Stimulated activated CD8-positive, alpha-beta memory T cell treated with anti-CD3 and anti-CD28 coated beads, Interleukin-2, amount 100 ng/mL, for 48 hours (primary cell): ENCODE results near the gene FAM78A.
"Not testable (repeated sequence)": the region's sequence is repeated elsewhere in the genome, so short reads cannot be mapped to it uniquely, and the experiment has no call there.

Experiments
- DNase-seq, 2 donors: peaks; one replicate each; pipeline ENCODE4 v3.0.0-alpha.2; 2020; ENCODE audit warnings: low read depth in 2 of 2

The FAM78A gene

DNA sequence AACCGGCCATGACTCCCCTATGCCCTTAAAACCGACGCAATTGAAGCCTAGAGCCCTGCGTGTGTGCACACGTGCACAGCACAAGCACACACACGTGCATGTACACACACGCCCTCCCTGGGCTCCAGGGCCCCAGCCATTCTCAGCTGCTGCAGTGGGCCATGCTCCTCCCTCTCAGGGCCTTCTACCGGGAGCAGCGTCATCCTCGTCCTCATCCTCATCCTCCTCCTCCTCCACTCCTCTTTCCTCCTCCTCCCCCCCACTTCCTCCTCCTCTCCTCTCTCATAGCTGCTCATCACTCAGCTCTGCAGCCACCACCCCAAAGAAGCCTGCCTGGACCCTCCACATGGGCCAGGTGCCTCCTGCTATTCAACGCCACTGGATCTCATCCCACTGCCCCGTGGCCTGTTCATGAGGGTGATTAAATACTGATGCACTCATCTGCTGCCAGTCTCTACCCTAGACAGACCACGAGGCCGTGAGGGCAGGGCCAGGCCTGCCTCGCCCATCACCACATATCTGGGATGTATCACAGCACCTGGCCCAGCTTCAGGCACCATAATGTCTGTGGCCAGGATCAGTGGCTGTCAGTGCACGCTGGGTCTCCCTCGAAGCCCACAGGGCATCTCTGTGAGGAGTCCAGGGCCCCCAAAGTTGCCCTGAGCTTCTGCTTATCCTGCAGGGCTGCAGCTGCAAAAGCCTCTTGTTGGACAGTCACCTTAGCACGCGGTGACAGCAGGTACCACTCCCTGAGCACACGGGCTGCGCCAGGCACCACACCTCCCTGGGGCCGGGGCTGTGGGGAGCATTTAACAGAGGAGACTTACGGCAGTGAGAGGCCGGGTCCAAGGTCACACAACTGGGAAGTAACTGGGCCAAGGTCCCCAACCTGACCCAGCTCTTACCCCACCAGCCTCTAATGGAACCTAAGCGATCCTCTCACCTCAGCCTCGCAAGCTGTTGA is 9.8 kb downstream of the FAM78A start:
- DNase-seq = peak in 1 of 2 donors; percentile 32

DNA sequence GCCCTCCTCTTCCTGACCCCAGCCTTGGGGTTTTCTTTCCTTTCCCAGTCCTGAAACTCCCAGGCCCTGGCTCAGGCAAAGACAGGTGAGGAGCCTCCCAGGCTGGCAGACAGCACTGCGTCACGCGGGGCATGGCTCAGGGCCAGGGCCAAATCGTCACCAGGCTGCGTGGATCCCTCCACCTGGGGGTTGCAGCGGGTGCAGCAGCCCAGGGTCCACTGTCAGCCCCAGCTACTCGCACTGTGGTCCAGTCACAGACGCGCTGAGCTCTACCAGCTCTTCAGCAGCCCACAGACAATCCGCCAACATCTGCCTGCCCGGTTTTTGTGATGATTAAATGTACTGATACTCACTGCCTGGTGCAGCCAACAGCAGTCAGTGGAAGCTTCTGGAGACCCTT is 12.1 kb downstream of the FAM78A start:
- no peak for DNase-seq

DNA sequence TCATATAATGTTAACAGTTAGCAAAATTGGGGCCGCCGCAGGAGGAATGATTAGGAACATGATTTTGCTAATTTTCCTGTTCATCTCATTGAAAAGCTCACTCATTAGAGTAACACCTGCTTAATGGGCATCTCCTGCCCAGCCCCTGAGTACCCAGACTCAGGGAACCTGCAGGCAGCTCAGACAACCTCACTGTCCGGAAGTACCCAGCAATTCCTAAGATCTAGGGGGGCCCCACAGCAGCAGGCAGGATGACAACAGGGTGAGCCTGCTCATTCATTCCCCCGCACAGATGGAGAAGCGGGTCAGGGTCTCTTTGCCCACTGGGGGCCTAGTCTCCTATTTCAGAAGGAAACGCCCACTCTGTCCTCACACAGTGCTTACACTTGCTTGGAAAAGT is 12.6 kb downstream of the FAM78A start:
- no peak for DNase-seq

DNA sequence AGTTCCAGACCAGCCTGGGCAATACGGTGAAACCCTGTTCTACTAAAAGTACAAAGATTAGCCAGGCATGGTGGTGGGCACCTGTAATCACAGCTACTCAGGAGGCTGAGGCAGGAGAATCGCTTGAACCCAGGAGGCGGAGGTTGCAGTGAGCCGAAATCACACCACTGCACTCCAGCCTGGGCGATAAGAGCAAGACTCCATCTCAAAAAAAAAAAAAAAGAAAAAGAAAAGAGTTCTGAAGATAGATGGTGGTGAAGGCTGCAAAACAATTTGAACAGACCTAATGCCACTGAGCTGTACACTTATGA is 13.3 kb downstream of the FAM78A start:
- not testable (repeated sequence) for DNase-seq

DNA sequence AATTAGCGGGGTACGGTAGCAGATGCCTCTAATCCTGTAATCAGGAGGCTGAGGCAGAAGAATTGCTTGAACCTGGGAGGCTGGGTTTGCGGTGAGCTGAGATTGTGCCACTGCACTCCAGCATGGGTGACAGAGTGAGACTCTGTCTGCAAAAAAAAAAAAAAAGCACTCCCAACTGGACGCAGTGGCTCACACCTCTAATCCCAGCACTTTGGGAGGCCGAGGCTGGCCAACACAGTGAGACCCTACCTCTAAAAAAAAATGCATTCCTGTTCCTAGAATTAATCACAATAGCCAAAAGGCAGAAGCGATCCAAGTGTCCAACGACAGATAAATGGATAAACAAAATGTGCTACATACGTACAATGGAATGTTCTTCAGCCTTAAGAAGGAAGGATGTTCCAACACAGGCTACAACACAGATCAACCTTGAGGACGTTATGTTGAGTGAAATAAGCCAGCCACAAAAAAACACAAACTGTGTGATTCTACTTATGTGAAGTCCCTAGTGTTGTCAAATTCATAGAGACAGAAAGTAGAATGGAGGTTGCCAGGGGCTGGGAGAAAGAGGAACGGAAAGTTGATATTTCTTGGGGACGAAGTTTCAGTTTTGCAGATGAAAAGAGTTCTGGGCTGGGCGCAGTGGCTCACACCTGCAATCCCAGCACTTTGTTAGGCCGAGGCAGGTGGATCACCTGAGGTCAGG is 13.8 kb downstream of the FAM78A start:
- no peak for DNase-seq

DNA sequence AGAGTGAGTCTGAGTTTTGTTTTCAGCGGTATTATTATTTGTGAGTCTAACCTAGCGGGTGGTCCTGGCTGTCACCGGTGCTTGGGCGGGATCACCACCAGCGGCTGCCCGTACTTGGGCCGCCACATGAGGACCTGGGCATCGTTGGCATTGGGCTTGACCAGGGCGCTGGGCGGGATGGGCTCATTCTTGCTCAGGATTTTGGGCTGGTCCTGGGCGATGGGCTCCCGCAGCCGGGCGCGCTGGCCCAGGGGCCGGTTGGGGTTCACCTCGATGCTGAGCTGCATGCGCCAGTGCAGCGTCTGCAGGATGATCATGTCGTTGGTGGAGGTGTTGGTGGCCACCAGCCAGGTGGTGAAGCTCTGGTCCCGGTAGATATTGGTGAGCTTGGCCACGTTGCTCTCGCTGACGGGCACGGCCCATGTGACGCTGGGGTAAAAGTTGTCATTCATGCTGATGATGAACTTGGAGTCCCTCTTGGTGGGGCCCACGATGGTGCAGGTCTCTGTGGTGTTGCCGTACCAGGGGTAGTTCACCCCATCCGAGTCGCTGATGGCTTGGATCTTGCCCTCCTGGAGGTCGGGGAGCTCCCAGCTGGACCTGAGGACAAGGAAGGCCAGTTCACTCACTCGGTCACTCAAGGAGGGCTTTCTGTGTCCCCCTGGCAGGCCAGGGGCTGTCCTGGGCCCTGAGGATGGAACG is 15.4 kb downstream of the FAM78A start:
- no peak for DNase-seq

DNA sequence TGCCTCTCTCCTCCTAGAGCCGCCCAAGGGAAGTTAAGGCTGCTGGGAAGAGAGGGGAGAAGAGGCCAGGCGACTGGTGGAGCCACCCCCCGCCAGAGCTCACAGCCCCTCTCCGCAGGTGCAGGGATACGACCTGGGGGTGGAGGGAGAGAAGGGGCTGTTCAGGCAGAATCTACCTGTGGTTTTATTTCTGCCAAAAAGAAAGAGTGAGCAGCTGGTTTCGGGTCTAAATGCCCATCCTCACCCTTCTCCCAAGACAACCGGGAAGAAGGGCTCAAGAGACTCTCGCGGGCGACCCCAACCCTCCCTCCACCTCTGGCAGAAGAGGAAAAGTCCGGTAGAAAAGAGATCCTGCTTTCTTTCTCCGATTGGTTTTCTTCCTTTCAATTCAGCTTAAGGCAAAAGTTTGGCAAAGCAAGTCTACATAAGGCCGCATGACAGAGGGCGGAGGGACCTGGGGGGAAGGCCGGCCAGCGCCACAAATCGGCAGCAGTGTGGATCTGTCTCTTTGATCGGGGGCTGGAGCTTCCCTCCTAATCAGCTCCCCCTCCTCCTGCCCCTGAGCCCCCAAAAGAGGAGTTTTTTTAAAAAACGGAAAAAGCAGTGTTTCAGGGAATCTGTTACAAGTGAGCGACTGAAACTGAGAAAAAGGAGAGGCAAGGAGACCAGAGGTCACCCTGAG is 16.3 kb downstream of the FAM78A start:
- no peak for DNase-seq

DNA sequence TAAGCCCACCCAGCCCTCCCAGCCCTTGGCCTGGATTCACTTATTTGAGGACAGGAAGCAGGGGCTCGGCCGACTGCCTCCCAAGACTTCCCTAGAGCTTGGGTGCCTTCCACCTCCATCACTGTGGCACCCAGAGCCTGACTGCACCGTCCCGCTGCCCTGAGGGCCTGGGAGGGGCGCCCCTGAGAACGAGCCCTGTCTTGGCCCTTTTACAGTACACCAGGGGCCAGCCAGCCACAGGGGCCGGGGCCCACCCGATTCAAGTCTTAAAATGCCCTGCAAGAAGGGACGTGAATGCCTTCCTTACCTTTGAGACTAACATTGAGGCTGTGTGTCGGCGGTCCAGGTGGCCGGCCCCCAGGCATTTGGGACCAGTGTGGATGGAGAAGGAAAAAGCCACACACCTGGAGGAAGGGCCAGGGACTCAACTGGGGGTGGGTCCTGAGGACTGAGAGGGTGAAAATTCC is 16.8 kb downstream of the FAM78A start:
- DNase-seq = no peak

DNA sequence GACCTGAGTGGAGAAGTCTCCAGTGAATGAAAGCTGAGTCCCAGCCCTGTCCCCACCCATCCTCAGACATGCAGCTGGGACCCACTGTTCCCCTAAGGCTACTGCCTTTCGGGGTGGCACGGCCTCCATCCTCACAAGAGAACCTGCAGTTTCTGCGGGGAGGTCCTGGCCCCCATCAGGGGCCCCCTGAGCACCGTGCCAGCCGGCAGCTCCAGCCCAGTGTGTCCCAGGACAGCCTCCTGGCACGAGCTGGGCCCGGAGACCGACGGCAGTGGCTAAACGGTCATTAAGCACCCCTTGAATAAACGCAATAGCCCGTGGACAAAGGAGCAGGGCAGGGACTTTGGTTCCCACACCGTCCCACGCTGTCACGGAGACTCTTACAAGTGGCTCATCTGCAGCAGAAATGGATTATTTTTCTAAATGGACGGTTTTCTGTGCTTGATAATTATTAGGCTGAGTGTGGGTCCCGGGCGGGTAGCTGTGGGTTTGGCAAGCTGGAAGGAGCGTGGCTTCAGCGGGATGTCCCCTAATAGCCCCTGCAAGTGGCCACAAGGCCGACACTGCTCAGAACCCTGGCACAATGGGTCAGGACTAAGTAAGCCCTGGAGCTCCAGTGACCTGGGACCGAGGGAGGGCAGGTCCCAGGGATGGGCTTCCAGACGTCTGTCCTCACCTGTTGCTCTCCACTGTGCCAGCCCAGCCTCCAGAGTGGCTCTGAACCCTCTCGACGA is 17.4 kb downstream of the FAM78A start:
- no peak for DNase-seq

DNA sequence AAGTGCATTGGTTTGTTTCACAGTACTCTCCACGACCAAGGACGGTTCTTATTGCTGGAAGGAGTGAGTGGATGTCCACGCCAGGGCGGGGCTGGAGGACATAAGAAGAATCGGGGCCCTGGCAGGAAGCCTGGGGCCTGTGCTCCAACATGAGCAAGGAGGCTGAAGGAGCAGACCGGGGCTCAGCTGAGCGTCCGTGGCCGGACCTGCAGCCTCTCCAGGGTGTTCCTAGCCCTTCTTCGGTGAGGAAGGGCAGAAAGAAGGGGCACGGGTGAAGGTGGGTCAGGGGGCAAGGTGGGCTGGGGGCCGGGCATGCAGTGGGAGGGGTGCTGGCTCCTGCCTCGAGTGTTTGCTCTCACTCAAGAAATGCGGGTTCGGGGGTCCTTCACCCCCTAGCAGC is 18.1 kb downstream of the FAM78A start:
- DNase-seq = no peak

DNA sequence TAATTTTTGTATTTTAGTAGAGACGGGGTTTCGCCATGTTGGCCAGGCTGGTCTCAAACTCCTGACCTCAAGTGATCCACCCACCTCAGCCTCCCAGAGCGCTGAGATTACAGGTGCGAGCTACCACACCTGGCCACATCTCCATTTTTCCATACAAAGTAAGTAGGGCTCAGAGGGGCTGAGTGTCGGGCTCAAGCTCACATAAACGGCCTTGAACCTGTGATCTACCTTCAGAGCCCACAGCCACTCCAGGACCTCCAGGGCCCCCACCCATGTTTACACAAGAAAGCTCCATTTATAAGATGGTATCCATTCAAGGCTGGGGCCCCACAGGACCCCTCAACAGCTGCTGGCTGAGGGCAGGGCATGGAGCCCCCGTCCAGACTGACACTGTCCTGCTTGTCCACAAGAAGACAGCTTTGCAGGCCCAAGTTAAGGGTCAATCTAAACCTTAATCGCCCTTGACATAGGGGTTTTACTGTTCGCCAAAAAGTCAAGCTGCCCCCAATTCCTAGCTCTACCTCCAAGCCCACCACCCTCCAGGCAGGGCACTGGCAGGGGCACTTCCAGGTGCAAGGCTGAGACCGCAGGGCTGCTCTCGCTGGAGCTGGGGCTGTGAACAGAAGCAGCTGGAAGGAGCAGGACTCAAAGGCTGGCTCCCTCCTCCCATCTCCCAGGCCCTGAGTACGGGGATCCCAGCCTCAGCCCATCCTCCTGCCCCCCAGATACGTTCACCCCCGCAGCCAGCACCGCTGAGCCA is 18.9 kb downstream of the FAM78A start:
- DNase-seq = no peak

DNA sequence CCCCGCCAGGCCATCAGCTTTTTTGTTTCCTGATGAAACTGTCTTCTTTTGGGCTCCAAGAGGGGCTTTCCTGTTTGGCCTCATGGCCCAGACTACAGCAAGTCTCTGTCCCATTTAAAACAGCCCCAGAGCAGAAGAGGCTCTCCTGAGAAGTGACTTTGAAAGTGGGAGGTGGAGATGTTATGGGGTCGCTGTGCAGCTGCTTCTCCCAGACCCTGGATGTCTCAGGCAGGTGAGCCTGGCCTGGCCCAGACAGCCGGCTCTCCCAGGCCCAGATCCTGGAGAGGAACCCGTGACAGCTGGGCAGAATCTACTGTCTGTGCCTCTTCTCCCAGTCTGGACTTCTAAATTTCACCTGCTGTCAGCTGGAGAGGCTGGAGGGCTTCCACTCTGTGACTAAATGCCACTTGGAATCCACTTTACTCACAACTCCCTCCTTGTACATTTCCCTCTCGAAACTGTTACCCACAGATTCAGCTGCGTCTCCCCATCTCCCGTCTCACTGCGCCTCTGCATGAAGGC is 20.6 kb downstream of the FAM78A start:
- no peak for DNase-seq

DNA sequence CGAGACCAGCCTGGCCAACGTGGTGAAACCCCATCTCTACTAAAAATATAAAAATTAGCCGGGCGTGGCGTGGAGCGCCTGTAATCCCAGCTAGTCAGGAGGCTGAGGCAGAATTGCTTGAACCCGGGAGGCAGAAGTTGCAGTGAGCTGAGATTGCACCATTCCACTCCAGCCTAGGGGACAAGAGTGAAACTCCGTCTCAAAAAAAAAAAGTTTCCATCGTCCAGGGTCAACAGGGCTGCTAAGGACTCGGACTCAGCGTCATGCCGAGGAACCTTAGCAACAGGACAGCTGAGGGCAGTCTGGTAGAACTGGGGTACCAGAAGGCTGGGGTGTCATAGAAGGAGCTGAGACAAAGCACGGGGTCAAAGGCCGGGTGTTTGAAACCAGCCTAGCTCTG is 21.7 kb downstream of the FAM78A start:
- no peak for DNase-seq

DNA sequence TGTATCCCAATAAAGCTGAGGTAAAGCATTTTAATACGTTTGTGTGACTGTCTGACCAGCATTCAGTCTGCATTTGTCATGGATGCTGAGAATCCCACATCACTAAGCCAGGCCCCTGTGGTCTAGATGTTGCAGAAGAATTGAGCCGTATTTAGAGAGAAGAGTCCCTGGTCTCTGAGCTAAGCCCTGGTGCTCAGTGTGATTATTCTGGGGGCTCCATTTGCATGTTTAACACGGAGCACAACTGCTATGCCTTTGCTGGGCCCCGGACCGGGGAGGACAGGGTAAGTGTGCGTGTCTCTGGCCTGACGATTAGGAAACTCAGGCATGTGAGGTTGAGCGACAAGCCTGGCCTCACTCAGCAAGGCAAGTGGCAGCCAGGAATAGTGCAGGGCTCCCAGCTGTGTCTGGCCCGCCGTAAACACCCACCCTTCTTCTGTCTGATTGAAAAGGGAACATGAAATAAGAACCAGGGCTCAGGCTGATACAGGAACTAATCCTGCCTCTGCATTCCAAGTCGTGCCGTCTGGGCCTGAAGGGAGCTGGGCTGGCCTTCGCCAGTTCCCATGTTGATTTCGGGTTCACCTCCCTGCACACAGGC is 22.3 kb downstream of the FAM78A start:
- DNase-seq = no peak

DNA sequence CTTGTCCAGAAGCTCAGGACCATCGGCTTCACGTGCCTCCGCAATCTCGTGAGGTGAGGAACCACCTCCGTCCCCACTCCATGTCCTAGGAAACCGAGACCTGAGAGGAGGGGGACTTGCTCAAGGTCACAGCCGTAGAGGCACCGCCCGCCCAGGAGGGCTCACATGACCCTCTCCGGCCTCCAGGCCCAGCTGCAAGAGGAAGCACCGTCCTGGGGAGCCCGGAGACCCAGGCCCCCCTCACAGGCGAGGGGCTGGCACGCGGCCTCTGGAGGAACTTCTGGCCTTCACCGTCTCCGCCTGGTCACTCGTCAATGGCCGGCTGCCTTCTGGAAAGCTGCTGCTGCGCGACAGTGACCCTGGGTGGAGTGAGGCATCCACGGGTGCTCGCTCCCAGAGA is 24.2 kb downstream of the FAM78A start:
- no peak for DNase-seq

DNA sequence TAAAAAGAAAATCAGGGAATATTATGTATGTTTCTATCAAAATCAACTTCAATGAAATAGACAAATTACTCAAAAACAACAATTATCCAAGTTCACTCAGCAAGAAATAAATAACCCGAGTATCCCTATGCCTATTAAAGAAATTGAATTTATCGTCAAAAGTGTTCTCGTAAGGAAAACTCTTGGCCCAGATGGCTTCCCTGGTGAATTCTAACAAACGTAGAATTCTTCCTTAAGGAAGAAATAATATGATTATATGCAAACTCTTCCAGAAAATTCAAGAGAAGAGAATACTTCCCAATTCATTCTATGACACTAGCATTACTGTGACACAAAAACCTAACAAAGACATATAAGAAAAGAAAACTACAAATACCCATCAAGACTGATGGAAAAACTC is 29.7 kb downstream of the FAM78A start:
- no peak for DNase-seq

DNA sequence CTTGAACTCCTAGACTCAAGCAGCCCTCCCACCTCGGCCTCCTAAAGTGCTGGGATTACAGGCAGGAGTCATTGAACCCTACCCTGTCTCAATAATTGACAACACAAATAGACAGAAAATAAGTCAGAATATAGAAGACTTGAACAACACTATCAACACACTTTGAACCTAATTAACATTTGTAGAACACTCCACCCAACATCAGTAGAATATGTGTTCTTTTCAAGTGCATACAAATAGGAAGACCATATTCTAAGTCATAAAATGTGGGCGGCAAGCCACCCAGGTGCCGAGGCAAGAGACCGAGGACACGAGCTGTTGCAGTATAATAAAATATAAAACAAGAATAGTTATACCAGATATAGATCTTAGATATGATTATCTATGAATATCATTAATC is 32.0 kb downstream of the FAM78A start:
- not testable (repeated sequence) for DNase-seq

DNA sequence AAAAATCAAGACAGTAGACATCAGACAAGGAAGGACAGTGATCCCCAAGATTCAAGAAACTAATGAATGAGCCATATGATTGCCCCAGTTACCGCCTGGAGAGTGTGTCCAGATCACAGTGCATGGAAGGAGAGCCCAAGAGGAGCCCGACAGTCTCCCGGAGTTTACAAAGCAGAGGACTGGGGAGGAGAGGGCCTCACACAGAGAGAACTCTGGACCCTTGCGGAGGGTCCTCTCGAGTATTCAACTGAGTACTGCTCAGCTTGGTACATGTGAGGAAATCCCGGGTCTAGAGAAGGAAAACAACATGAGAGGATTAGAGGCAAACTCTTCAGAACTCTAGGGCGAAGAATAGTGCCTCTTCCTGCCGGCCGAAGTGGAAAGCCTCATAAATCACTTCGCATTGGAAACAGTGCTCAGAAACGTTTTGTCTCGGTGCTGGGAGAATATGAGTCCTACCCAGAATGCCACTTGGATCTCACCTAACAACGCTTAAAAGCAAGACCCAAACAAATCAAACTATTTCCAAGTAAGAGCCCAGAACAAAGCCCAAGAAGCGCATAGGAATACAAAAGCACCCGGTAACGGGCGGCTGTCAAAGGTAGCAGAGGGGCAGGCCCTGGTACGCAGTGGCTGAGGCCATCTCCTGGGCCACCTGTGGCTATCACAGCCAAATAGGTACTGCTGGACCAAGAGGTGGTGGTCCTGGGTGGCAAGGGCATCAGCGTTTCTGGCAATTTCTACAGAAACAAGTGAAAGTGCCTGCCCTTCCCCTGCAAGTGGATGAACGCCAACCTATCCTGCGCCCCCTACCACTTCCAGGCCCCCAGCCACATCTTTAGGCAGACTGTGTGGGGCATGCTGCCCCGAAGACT is 36.0 kb downstream of the FAM78A start:
- DNase-seq = no peak
